Effector CD4-positive, alpha-beta T cell (primary cell): ENCODE results near the gene GPR142. TPM values are rescaled to one million over a fixed set of nuclear protein-coding genes. Genes with fewer than 3 reads are reported as not detected.

Source experiments
- DNase-seq: peaks from one replicate; pipeline ENCODE4 v3.0.0-alpha.2; 2020
- total RNA-seq: gene quantifications from one replicate; lab custom pipeline; 2026; lab: John Stamatoyannopoulos, UW

Gene GPR142
- total RNA-seq = not detected

- DNase-seq = no peak
Observed at GRCh38 chr17:74367206-74367605, at the start of gene GPR142. TSS of gene GPR142 (plus strand) at chr17:74367506. CDS start at chr17:74369541, 2,035 bp downstream.

GRCh38 chr17:74318391-74318790 lies 48.9 kb upstream of the GPR142 start:
- no peak for DNase-seq

GRCh38 chr17:74324521-74324920 lies 42.8 kb upstream of the GPR142 start:
- DNase-seq = no peak

GRCh38 chr17:74325376-74325742 lies 41.9 kb upstream of the GPR142 start:
- DNase-seq = no peak

GRCh38 chr17:74325743-74326379 lies 41.4 kb upstream of the GPR142 start, which contains the start of gene KIF19:
TSS of gene KIF19 (plus strand) at chr17:74326226. CDS start at chr17:74326350, 124 bp downstream.
- peak; percentile 37 for DNase-seq

GRCh38 chr17:74326506-74326905 lies 40.8 kb upstream of the GPR142 start:
- DNase-seq = no peak

- no peak for DNase-seq
Observed at GRCh38 chr17:74328487-74328886, 38.8 kb upstream of the GPR142 start.

GRCh38 chr17:74329378-74329777 lies 37.9 kb upstream of the GPR142 start:
- no peak for DNase-seq

GRCh38 chr17:74330446-74330845 lies 36.9 kb upstream of the GPR142 start:
- no peak for DNase-seq

GRCh38 chr17:74332017-74332650 lies 35.2 kb upstream of the GPR142 start:
- no peak for DNase-seq

- DNase-seq = no peak
Observed at GRCh38 chr17:74332763-74333283, 34.5 kb upstream of the GPR142 start.

- DNase-seq = no peak
Observed at GRCh38 chr17:74334393-74335039, 32.8 kb upstream of the GPR142 start.

- no peak for DNase-seq
Observed at GRCh38 chr17:74335529-74336062, 31.7 kb upstream of the GPR142 start.

GRCh38 chr17:74336307-74336706 lies 31.0 kb upstream of the GPR142 start:
- DNase-seq = no peak

- no peak for DNase-seq
Observed at GRCh38 chr17:74337834-74338500, 29.3 kb upstream of the GPR142 start.

GRCh38 chr17:74339537-74340195 lies 27.6 kb upstream of the GPR142 start:
- DNase-seq = no peak

- DNase-seq = no peak
Observed at GRCh38 chr17:74340470-74341023, 26.8 kb upstream of the GPR142 start.

- DNase-seq = no peak
Observed at GRCh38 chr17:74342224-74342623, 25.1 kb upstream of the GPR142 start.

GRCh38 chr17:74343121-74343520 lies 24.2 kb upstream of the GPR142 start:
- no peak for DNase-seq

GRCh38 chr17:74343526-74344284 lies 23.6 kb upstream of the GPR142 start:
- DNase-seq = no peak

- no peak for DNase-seq
Observed at GRCh38 chr17:74344658-74345057, 22.6 kb upstream of the GPR142 start.
